KBM-7 (cell line): ENCODE results near the gene TSPAN16.

ENCODE experiments used
- DNase-seq: peaks from one replicate; pipeline ENCODE4 v3.0.0-alpha.2; 2015
- in situ Hi-C: fragments of 300-500 bp; cut with MboI; formaldehyde crosslinking; loops from 2 replicates; pipeline ENCODE4 v1.14.3; 2020; ENCODE audit warnings: low sequenced_read_pairs, low pct_unique_long_range_greater_than_20kb, mixed read lengths

TSPAN16 gene

GRCh38 chr19:11265785-11266236 is 30.1 kb upstream of the TSPAN16 start:
- in situ Hi-C loops: no loop called here
- no peak for DNase-seq

- in situ Hi-C loops: no loop called here
Measured at GRCh38 chr19:11267316-11268085, 28.5 kb upstream of the TSPAN16 start.

DNA sequence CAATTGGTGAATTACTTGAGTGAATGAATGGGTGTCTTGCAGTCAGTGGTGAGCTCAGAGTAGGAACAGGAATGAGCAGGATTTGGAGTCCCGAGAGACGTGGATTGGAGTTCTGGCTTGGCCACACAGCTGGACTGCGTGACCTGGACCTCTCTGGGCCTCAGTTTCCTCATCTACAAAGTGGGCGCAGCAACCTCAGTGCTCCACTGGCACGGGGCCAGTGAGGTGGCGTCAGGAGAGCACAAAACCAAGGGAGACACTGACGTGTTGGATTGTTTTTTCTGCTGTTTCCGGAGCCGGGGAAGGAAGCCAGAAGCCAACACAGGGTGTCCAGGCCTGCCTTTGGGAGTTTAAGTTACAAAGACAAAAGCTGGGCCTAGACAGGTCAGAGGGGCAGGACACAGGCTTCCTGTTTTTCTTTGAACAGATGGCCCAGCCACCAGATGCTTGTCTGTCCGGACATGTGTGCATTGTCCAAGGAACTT is 27.1 kb upstream of the TSPAN16 start:
- in situ Hi-C loops: no loop called here
- peak; percentile 94 for DNase-seq

More at GRCh38 chr19:11267316-11268085, 28.5 kb upstream of the TSPAN16 start:
- no peak for DNase-seq

DNA sequence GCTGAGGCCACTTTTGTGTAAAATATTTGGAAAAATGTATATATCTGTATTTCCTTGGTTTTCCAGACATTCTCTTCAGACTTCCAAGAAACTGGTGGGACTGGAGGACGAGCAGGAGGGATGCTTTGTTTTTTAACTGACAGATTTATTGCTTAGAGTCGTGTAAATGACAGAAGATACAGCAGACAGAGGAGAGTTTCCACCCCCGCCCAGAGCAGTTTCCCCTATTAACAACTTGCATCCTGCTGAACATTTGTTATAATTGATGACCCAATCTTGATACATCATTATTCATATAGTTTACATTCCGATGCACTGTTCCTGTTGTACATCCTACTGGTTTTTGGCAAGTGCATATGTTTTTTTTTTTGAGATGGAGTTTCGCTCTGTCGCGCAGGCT is 26.6 kb upstream of the TSPAN16 start:
- in situ Hi-C loops: no loop called here

GRCh38 chr19:11273296-11273695 is 22.7 kb upstream of the TSPAN16 start:
- in situ Hi-C loops: no loop called here
- no peak for DNase-seq

More for the DNA sequence above, 26.6 kb upstream of the TSPAN16 start:
- DNase-seq: peak; percentile 81

DNA sequence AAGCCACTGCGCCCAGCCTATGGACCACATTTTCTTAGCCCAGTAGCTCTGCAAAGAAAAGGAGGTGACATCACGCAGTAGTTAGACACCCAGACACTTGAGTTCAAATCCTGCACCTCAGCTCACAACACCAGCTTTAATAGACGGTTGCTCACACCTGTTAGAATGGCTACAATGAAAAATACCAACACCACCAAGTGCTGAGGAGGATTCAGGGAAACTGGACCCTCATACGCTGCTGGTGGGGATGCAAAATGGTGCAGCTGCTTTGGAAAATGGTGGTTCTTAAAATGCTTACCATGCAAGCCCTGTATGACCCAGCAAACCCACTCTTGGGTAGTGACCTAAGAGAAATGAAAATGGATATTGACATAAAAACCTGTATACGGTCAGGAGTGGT is 22.0 kb upstream of the TSPAN16 start:
- DNase-seq: no peak
- in situ Hi-C loops: no loop called here

- in situ Hi-C loops: no loop called here
- no peak for DNase-seq
Measured at GRCh38 chr19:11274533-11275086, 21.4 kb upstream of the TSPAN16 start.

GRCh38 chr19:11278670-11279069 is 17.3 kb upstream of the TSPAN16 start:
- no peak for DNase-seq
- in situ Hi-C loops: no loop called here

GRCh38 chr19:11279505-11280236 is 16.3 kb upstream of the TSPAN16 start:
- DNase-seq: peak; percentile 97
- in situ Hi-C loops: no loop called here

- no peak for DNase-seq
- in situ Hi-C loops: no loop called here
Measured at GRCh38 chr19:11281356-11282049, 14.5 kb upstream of the TSPAN16 start.

DNA sequence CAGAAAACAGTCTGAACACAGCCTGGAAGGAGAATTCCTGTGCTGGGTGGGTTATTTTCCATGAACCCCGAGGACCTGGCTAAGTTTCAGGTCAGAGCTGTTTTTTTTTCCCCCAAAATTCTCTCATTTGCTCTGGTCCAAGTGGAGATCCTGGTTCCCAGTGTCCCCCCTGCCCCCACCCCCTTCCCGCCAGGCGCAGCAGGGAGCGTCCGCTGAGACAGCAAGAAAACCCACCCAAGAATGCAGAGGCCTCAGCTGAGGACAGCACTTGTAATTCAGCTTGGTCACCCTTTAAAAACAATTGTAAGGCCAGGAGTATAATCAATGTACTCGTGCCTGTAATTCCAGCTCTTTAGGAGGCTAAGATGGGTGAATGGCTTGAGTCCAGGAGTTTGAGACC is 11.4 kb upstream of the TSPAN16 start:
- in situ Hi-C loops: no loop called here
- DNase-seq: no peak

- in situ Hi-C loops: no loop called here
- DNase-seq: peak; percentile 43
Measured at GRCh38 chr19:11286312-11286974, 9.5 kb upstream of the TSPAN16 start.

DNA sequence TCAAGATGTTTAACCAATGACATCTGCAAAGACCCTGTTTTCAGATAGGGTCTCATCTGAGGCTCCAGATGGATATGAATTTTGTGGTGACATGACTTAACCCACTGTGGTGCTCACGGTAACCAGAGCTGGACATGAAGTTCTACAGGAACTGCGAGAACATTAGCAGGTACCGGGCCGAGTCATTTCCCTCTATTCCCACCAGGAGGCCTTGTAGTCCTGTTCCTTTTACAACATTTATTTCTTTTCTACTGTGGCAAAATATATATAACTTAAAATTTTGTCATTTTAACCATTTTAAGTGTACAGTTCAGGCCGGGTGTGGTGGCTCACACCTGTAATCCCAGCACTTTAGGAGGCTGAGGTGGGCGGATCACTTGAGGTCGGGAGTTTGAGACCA is 7.6 kb upstream of the TSPAN16 start:
- in situ Hi-C loops: no loop called here
- peak; percentile 32 for DNase-seq

GRCh38 chr19:11290256-11290655 is 5.7 kb upstream of the TSPAN16 start:
- DNase-seq: no peak
- in situ Hi-C loops: no loop called here

GRCh38 chr19:11291415-11291814 is 4.5 kb upstream of the TSPAN16 start:
- DNase-seq: no peak
- in situ Hi-C loops: no loop called here

DNA sequence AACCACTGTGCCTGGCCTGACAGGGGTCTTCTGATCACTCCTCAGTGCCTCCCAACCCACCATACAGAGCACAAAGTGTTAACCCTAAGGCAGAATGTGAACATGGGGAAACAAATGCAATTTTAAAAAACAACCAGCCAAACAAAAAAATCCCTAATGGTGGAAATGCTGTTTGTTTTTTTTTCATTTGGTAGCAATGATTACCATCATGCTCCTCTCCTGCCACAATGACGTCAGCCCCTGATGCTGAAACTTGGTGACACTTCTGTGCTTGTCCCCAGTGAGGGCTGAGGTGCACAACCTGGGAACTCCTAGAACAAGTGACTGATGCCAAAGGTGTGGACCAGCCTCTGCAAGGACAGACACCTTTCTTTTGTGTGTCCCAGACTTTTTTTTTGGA is 4.0 kb upstream of the TSPAN16 start:
- no peak for DNase-seq
- in situ Hi-C loops: no loop called here

GRCh38 chr19:11293433-11294389 is 2.2 kb upstream of the TSPAN16 start:
- peak; percentile 99 for DNase-seq
- in situ Hi-C loops: no loop called here

DNA sequence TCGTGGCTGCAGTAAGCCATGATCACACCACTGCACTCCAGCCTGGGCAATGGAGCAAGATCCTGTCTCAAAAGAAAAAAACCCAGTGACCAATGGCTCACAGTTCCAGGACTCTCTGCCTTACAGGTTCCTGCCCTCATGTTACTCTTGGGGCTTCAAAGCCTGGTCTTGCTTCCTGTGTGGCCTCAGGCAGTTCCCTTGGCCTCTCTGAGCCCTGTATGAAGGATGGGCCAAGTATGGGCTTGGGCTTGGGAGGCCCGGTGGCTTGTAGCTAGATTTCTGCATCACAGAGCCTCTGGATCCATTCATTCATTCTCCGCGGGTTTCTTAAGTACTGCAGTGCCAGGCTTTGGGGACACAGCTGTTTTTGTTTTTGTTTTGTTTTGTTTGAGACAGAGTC is 780 bp upstream of the TSPAN16 start:
- no peak for DNase-seq
- in situ Hi-C loops: no loop called here
